SK-N-SH (cell line): ENCODE results near the gene SLC9A5. TPM values are rescaled to one million over a fixed set of nuclear protein-coding genes. Genes with fewer than 3 reads are reported as not detected.

Experiments used
- CTCF ChIA-PET: fragments of 300-600, 350-600 bp; formaldehyde crosslinking; extraction: SDS; loops from one replicate; lab custom pipeline; 2021; lab: Yijun Ruan, JAX
- POLR2A ChIA-PET: fragments of 350-600 bp; sonication (Branson Sonifier 250); formaldehyde crosslinking; extraction: SDS; loops from one replicate; lab custom pipeline; 2020; ENCODE audit warnings: antibody characterized with exemption, inconsistent platforms; lab: Yijun Ruan, JAX
- DNase-seq: peaks from one replicate; pipeline ENCODE4 v3.0.0; 2012
- H2AFZ ChIP-seq: fragments of 200-600 bp; sonication (generic); 2 replicates; pipeline ENCODE4 v1.8.1; 2016; ENCODE audit warnings: antibody characterized with exemption, mild to moderate bottlenecking, low read depth
- H3F3A ChIP-seq: fragments of 200-600 bp; sonication (generic); replicated peaks from 2 replicates; pipeline ENCODE3; 2016; ENCODE audit warnings: antibody characterized with exemption, mild to moderate bottlenecking; ENCODE audit not compliant: insufficient read depth
- H3K27ac ChIP-seq, 2 experiments: fragments of 200-500 bp in 1 of 2; fragments of 200-600 bp in 1 of 2; sonication (Bioruptor generic) in 1 of 2; sonication (generic), shearing (Covaris generic) in 1 of 2; 2 replicates each; pipeline versions ENCODE4 v1.5.1 to v1.6.1; 2014 to 2016; ENCODE audit warnings: low read depth in 2 of 2, inconsistent platforms in 1 of 2, low read length in 1 of 2, mild to moderate bottlenecking in 1 of 2, mixed read lengths in 1 of 2
- H3K27me3 ChIP-seq: fragments of 200-600 bp; sonication (generic), shearing (Covaris generic); 2 replicates; pipeline ENCODE4 v1.6.1; 2016; ENCODE audit warnings: mixed run types; ENCODE audit not compliant: insufficient read depth
- H3K36me3 ChIP-seq, 2 experiments: fragments of 200-500 bp in 1 of 2; fragments of 200-600 bp in 1 of 2; sonication (Bioruptor generic) in 1 of 2; sonication (generic) in 1 of 2; replicated peaks in 1 of 2; 2 replicates each; pipeline versions ENCODE3 to v1.5.1; 2014 to 2016; ENCODE audit warnings: low read length in 1 of 2, mild to moderate bottlenecking in 1 of 2; ENCODE audit not compliant: insufficient read depth in 2 of 2, control insufficient read depth in 1 of 2
- H3K4me1 ChIP-seq, 2 experiments: fragments of 200-500 bp in 1 of 2; fragments of 200-600 bp in 1 of 2; sonication (Bioruptor generic) in 1 of 2; sonication (generic), shearing (Covaris generic) in 1 of 2; 2 replicates each; pipeline versions ENCODE4 v1.5.1 to v1.6.1; 2014 to 2016; ENCODE audit warnings: low read depth in 1 of 2, low read length in 1 of 2, mixed run types in 1 of 2; ENCODE audit not compliant: insufficient read depth in 2 of 2, control insufficient read depth in 1 of 2
- H3K4me2 ChIP-seq: fragments of 200-600 bp; sonication (generic), shearing (Covaris generic); 2 replicates; pipeline ENCODE4 v1.6.1; 2017; ENCODE audit warnings: mixed run types
- H3K4me3 ChIP-seq, 2 experiments: fragments of 200-500 bp in 1 of 2; fragments of 200-600 bp in 1 of 2; sonication (Bioruptor generic) in 1 of 2; sonication (generic), shearing (Covaris generic) in 1 of 2; 2 replicates each; pipeline versions ENCODE4 v1.5.1 to v1.8.1; 2014 to 2016; ENCODE audit warnings: low read depth in 2 of 2, inconsistent platforms in 1 of 2, low read length in 1 of 2, mild to moderate bottlenecking in 1 of 2, mixed read lengths in 1 of 2, moderate library complexity in 1 of 2
- H3K79me2 ChIP-seq: fragments of 200-600 bp; sonication (generic); 2 replicates; pipeline ENCODE4 v1.8.1; 2017; ENCODE audit warnings: mild to moderate bottlenecking; ENCODE audit not compliant: insufficient read depth
- H3K9ac ChIP-seq: fragments of 200-600 bp; sonication (generic); 2 replicates; pipeline ENCODE4 v1.6.1; 2017; ENCODE audit warnings: mixed run types
- H3K9me2 ChIP-seq: fragments of 200-600 bp; sonication (generic); 2 replicates; pipeline ENCODE4 v1.6.1; 2017; ENCODE audit warnings: mixed run types
- H3K9me3 ChIP-seq: fragments of 200-600 bp; sonication (generic); 2 replicates; pipeline ENCODE4 v1.6.1; 2017; ENCODE audit warnings: mixed run types, mild to moderate bottlenecking, moderate library complexity
- H4K20me1 ChIP-seq: fragments of 200-600 bp; sonication (generic); 2 replicates; pipeline ENCODE4 v1.6.1; 2017; ENCODE audit warnings: mild to moderate bottlenecking, mixed run types; ENCODE audit not compliant: insufficient read depth
- CTCF ChIP-seq: fragments of 200-600 bp; sonication (generic); IDR thresholded peaks from 2 replicates; pipeline ENCODE4 v1.6.1; 2017; ENCODE audit warnings: antibody characterized with exemption, mild to moderate bottlenecking, moderate library complexity
- EZH2phosphoT487 ChIP-seq: fragments of 200-600 bp; sonication (generic); IDR thresholded peaks from 2 replicates; pipeline ENCODE4 v1.6.1; 2017; ENCODE audit warnings: low read depth, mixed run types, mild to moderate bottlenecking, antibody characterized with exemption, moderate library complexity, borderline replicate concordance
- PBX3 ChIP-seq: IDR thresholded peaks from 2 replicates; pipeline ENCODE4; 2012
- REST ChIP-seq: IDR thresholded peaks from 2 replicates; pipeline ENCODE4 v1.6.1; 2012; ENCODE audit warnings: mild to moderate bottlenecking, low read depth, low read length, moderate library complexity
- RFX5 ChIP-seq: IDR thresholded peaks from 2 replicates; pipeline ENCODE4 v1.6.1; 2012; ENCODE audit warnings: mild to moderate bottlenecking, improper control_type of control experiment, low read length
- TCF12 ChIP-seq: IDR thresholded peaks from 2 replicates; pipeline ENCODE4 v1.4.0; 2012
- USF1 ChIP-seq: IDR thresholded peaks from 2 replicates; pipeline ENCODE4 v1.4.0; 2012; ENCODE audit warnings: low read depth, borderline replicate concordance
- WGBS: methylation state at CpG from one replicate; pipeline ENCODE4 v1.1.6; 2017; ENCODE audit warnings: low lambda C conversion rate; 5-methylcytosine and 5-hydroxymethylcytosine counted together
- polyA plus RNA-seq, 3 experiments: library from polyadenylated mRNA; depleted of rRNA; stranded (reverse); fragments of >200 nt; gene quantifications; 2 replicates each; pipeline ENCODE4 v1.2.3, GENCODE V29; 2012

The SLC9A5 gene
- polyA plus RNA-seq, 1 of the 3 experiments (the other 2 are of a cell fraction), result 4.1 TPM

GRCh38 chr16:67304020-67304419, 55.2 kb downstream of the SLC9A5 start (continued):
- no peak for TF ChIP-seq RFX5
- no peak for TF ChIP-seq REST
- TF ChIP-seq USF1, result no peak
- TF ChIP-seq EZH2phosphoT487, result no peak
- no peak for TF ChIP-seq TCF12
- no peak for TF ChIP-seq PBX3
- TF ChIP-seq, all 33 proteins: peak for 0

- no peaks in the 10 kb centered on the region for H3K27me3 ChIP-seq
- no peaks in the 10 kb centered on the region for H3K36me3 ChIP-seq
- 90% methylated on average over 13 of the region's 13 CpGs for WGBS
- H3K4me1 ChIP-seq, result no peaks in the 10 kb centered on the region
- H3K27ac ChIP-seq, result no peak overlapping the region
- no peaks in the 10 kb centered on the region for H3K9me3 ChIP-seq
- H3K79me2 ChIP-seq, result no peaks in the 10 kb centered on the region
- TF ChIP-seq CTCF (peak; percentile 14; the same call in 1 of the 2 replicates), USF1 (no peak)
- H3F3A ChIP-seq, result peaks cover 2% of the 10 kb centered on the region
- no peak overlapping the region for H3K4me2 ChIP-seq
- POLR2A ChIA-PET, result no interaction called here
- no peaks in the 10 kb centered on the region for H3K9me2 ChIP-seq
- CTCF ChIA-PET, result no interaction called here
- no peak overlapping the region for H2AFZ ChIP-seq
- H3K4me3 ChIP-seq, result no peak overlapping the region
- no peak overlapping the region for H3K9ac ChIP-seq
- DNase-seq, result peak; percentile 17
- H4K20me1 ChIP-seq, result no peaks in the 10 kb centered on the region
Observed at GRCh38 chr16:67305216-67306071, 56.7 kb downstream of the SLC9A5 start.
